ENCODE data around the gene RTRAF. TPM values are rescaled to one million over a fixed set of nuclear protein-coding genes. Genes with fewer than 3 reads are reported as not detected.
A peak's percentile ranks its signal among the peaks of the same experiment; 100 is the strongest.

Gene RTRAF
- total and polyA plus RNA-seq, 8 donors, result 4.9 to 202 (median 144) TPM

- Histone ChIP-seq H3K9me3 (no peaks in the 10 kb centered on the region), H3K4me3 (no peak overlapping the region), H3K27me3 (no peaks in the 10 kb centered on the region), H3K4me1 (peaks cover 0 to 36% (median 19%) of the 10 kb centered on the region in 4 donors), H3K36me3 (peaks cover 0 to 63% (median 30%) of the 10 kb centered on the region in 4 donors), H3K27ac (no peak overlapping the region)
- TF ChIP-seq POLR2A (IDR thresholded peaks at IDR 0.05) (no peak), POLR2AphosphoS5 (IDR thresholded peaks at IDR 0.05) (no peak), CTCF (IDR thresholded peaks at IDR 0.05) (no peak), EP300 (IDR thresholded peaks at IDR 0.05) (no peak)
- 82 to 92% (median 87%) methylated on average over 7 of the region's 7 CpGs for WGBS, 5 donors
- no peak for DNase-seq
- intact Hi-C loops (cut with DNase I; ENCODE audit: low total_unique reads), result no loop called here
Observed at GRCh38 chr14:52040598-52040997, 51.3 kb downstream of the RTRAF start.

- Histone ChIP-seq H3K27me3 (no peaks in the 10 kb centered on the region), H3K9me3 (no peaks in the 10 kb centered on the region), H3K4me1 (peaks cover 0 to 54% (median 27%) of the 10 kb centered on the region in 4 donors), H3K4me3 (no peak overlapping the region), H3K27ac (peak overlapping the region in 4 of 5 donors; percentile 4 to 56 (median 32)), H3K36me3 (peaks cover 0 to 46% (median 26%) of the 10 kb centered on the region in 4 donors)
- DNase-seq, result no peak
- TF ChIP-seq CTCF (IDR thresholded peaks at IDR 0.05) (no peak), POLR2A (IDR thresholded peaks at IDR 0.05) (no peak)
- WGBS, 5 donors, result 43 to 62% (median 55%) methylated on average over 8 of the region's 8 CpGs
- intact Hi-C loops (cut with DNase I; ENCODE audit: low total_unique reads), result no loop called here
Observed at GRCh38 chr14:52042371-52043289, 53.3 kb downstream of the RTRAF start.

GRCh38 chr14:52043690-52044089 is 54.3 kb downstream of the RTRAF start:
- TF ChIP-seq CTCF (IDR thresholded peaks at IDR 0.05) (peak in 4 of 7 experiments; percentile 22 to 58 (median 48)), EP300 (IDR thresholded peaks at IDR 0.05) (no peak), POLR2AphosphoS5 (IDR thresholded peaks at IDR 0.05) (no peak)
- intact Hi-C loops (cut with DNase I; ENCODE audit: low total_unique reads), result no loop called here

GRCh38 chr14:52044791-52045522 is 55.6 kb downstream of the RTRAF start:
- 73 to 92% (median 85%) methylated on average over 11 of the region's 11 CpGs for WGBS, 5 donors
- no peaks in the 10 kb centered on the region for H3K27me3 ChIP-seq
- H3K27ac ChIP-seq, result peak overlapping the region in 4 of 5 donors; percentile 35 to 81 (median 58)
- peaks cover 0 to 23% (median 7%) of the 10 kb centered on the region in 4 donors for H3K36me3 ChIP-seq
- H3K9me3 ChIP-seq, result no peaks in the 10 kb centered on the region
- H3K4me3 ChIP-seq, result no peak overlapping the region
- H3K4me1 ChIP-seq, result peaks cover 0 to 74% (median 38%) of the 10 kb centered on the region in 4 donors
- peak in 1 of 2 donors; percentile 40 for DNase-seq
- intact Hi-C loops (cut with DNase I; ENCODE audit: low total_unique reads), result no loop called here
- TF ChIP-seq POLR2AphosphoS5 (IDR thresholded peaks at IDR 0.05) (peak in 2 of 3 donors; percentile 25 to 76), POLR2A (IDR thresholded peaks at IDR 0.05) (no peak), CTCF (IDR thresholded peaks at IDR 0.05) (no peak), EP300 (IDR thresholded peaks at IDR 0.05) (no peak)

More at GRCh38 chr14:52043690-52044089, 54.3 kb downstream of the RTRAF start:
- Histone ChIP-seq H3K27me3 (no peaks in the 10 kb centered on the region), H3K36me3 (peaks cover 0 to 36% (median 18%) of the 10 kb centered on the region in 4 donors), H3K4me1 (peaks cover 0 to 64% (median 32%) of the 10 kb centered on the region in 4 donors), H3K27ac (peak overlapping the region in 3 of 5 donors; percentile 25 to 56 (median 34)), H3K9me3 (no peaks in the 10 kb centered on the region), H3K4me3 (no peak overlapping the region)
- WGBS, 5 donors, result 39 to 59% (median 44%) methylated on average over 5 of the region's 5 CpGs
- DNase-seq, result peak; percentile 36 to 59

Measured in stomach (tissue), 9 donors.